Panc1 (cell line): Measurements from ENCODE around the gene BRF1. TPM values are rescaled to one million over a fixed set of nuclear protein-coding genes. Genes with fewer than 3 reads are reported as not detected.

Source experiments
- ATAC-seq: fragments of 200-7000 bp; cut with Tn5 transposase; 2 replicates; pipeline ENCODE4 v1.9.1; 2020; ENCODE audit warnings: mild to moderate bottlenecking, moderate library complexity
- BruUV-seq: library from RNA; stranded (reverse); fragments of 400-500 nt; replicated peaks from 2 replicates; lab custom pipeline; 2021; lab: Mats Ljungman, UMichigan
- CTCF ChIA-PET: fragments of 300-600 bp; sonication (Branson Sonifier 250); formaldehyde crosslinking; loops from one replicate; lab custom pipeline; 2022; ENCODE audit warnings: antibody characterized with exemption; lab: Charles Lee
- POLR2A ChIA-PET: fragments of 300-600 bp; sonication (Branson Sonifier 250); formaldehyde crosslinking; loops from one replicate; lab custom pipeline; 2022; ENCODE audit warnings: antibody characterized with exemption; lab: Charles Lee
- DNase-seq: peaks from one replicate; pipeline ENCODE4 v3.0.0-alpha.2; 2010; ENCODE audit warnings: low read depth, low spot score
- H3K27ac ChIP-seq: 2 replicates; pipeline ENCODE4 v1.5.1; 2011; ENCODE audit warnings: mild to moderate bottlenecking, low read length, inconsistent platforms
- H3K27me3 ChIP-seq: fragments of 200-500 bp; sonication (Bioruptor generic); 2 replicates; pipeline ENCODE4 v1.6.0; 2014; ENCODE audit warnings: low read length, inconsistent platforms; ENCODE audit not compliant: control insufficient read depth, insufficient read depth
- H3K36me3 ChIP-seq: fragments of 200-500 bp; sonication (Bioruptor generic); 2 replicates; pipeline ENCODE4 v1.5.1; 2014; ENCODE audit warnings: inconsistent platforms, mild to moderate bottlenecking, low read length, moderate library complexity; ENCODE audit not compliant: control insufficient read depth, insufficient read depth
- H3K4me1 ChIP-seq: 2 replicates; pipeline ENCODE4 v1.5.1; 2011; ENCODE audit warnings: inconsistent platforms, mild to moderate bottlenecking, low read length, moderate library complexity; ENCODE audit not compliant: control insufficient read depth, insufficient read depth
- H3K4me3 ChIP-seq, 2 experiments: 2 replicates each; pipeline ENCODE4 v1.5.1; 2011 to 2012; ENCODE audit warnings: low read depth in 2 of 2, low read length in 2 of 2, mild to moderate bottlenecking in 2 of 2, inconsistent platforms in 1 of 2, moderate library complexity in 1 of 2
- H3K9me3 ChIP-seq: fragments of 200-500 bp; sonication (Bioruptor generic); 2 replicates; pipeline ENCODE4 v1.5.1; 2014; ENCODE audit warnings: low read depth, mild to moderate bottlenecking, inconsistent platforms, low read length, moderate library complexity; ENCODE audit not compliant: control insufficient read depth, insufficient read depth
- CTCF ChIP-seq: fragments of 450-650 bp; IDR thresholded peaks from 2 replicates; pipeline ENCODE4 v1.5.1; 2017; ENCODE audit warnings: mild to moderate bottlenecking
- POLR2AphosphoS5 ChIP-seq: IDR thresholded peaks from 2 replicates; pipeline ENCODE4 v1.6.1; 2012; ENCODE audit warnings: mild to moderate bottlenecking, low read depth, low read length, moderate library complexity
- REST ChIP-seq, 2 experiments: IDR thresholded peaks; 2 replicates each; pipeline ENCODE4 v1.6.1; 2011 to 2012; ENCODE audit warnings: low read depth in 2 of 2, control low read depth in 1 of 2, low read length in 1 of 2, mild to moderate bottlenecking in 1 of 2, moderate library complexity in 1 of 2; ENCODE audit not compliant: insufficient read depth in 1 of 2
- SIN3A ChIP-seq: IDR thresholded peaks from 2 replicates; pipeline ENCODE4 v1.6.1; 2012; ENCODE audit warnings: low read depth, mild to moderate bottlenecking, low read length, moderate library complexity, borderline replicate concordance; ENCODE audit not compliant: insufficient read depth
- TCF7L2 ChIP-seq: IDR thresholded peaks from 2 replicates; pipeline ENCODE4 v1.6.1; 2011; ENCODE audit warnings: mild to moderate bottlenecking, low read depth, low read length, inconsistent platforms
- in situ Hi-C: cut with HindIII; loops from 2 replicates; pipeline ENCODE4 v1.10.0; 2016; ENCODE audit warnings: low sequenced_read_pairs, low pct_unique_long_range_greater_than_20kb
- intact Hi-C: fragments of 100-400 bp; cut with micrococcal nuclease; formaldehyde crosslinking; loops from one replicate; pipeline ENCODE4 v1.10.0; 2022; ENCODE audit not compliant: unreplicated experiment
- total RNA-seq: library from RNA; stranded (reverse); gene quantifications from one replicate; pipeline ENCODE4 v1.2.1, GENCODE V29; 2021; ENCODE audit not compliant: unreplicated experiment

Gene BRF1
- total RNA-seq, 1 experiment from 2014 or later, result 25.0 TPM

GRCh38 chr14:105346876-105347586, 46.2 kb upstream of the BRF1 start:
- ChIA-PET CTCF (no interaction called here), POLR2A (no interaction called here)
- in situ Hi-C loops, result no loop called here
- ATAC-seq (no peak), DNase-seq (no peak)
- H3K27me3 ChIP-seq, result no peaks in the 10 kb centered on the region
- H3K36me3 ChIP-seq, result no peaks in the 10 kb centered on the region
- no peak overlapping the region for H3K27ac ChIP-seq
- no peak overlapping the region for H3K4me3 ChIP-seq
- TF ChIP-seq REST (IDR thresholded peaks at IDR 0.05; ENCODE audit: insufficient read depth in 1 of 2, low read depth in 2 of 2, low read length in 1 of 2) (no peak), POLR2AphosphoS5 (no peak), SIN3A (no peak), TCF7L2 (no peak), CTCF (no peak)
- intact Hi-C loops, result no loop called here
- no TSS peak for BruUV-seq
- H3K4me1 ChIP-seq, result peaks cover 4% of the 10 kb centered on the region; the same call in 1 of the 2 replicates
- H3K9me3 ChIP-seq, result no peaks in the 10 kb centered on the region

- CTCF ChIA-PET, result no interaction called here
Measured at GRCh38 chr14:105346200-105346533, 45.4 kb upstream of the BRF1 start.

More at GRCh38 chr14:105346200-105346533, 45.4 kb upstream of the BRF1 start:
- H3K9me3 ChIP-seq, result no peaks in the 10 kb centered on the region
- H3K4me1 ChIP-seq, result peaks cover 4% of the 10 kb centered on the region; the same call in 1 of the 2 replicates
- ATAC-seq (0 out of 2 replicates have a peak, but pooled peaks have one; percentile 28), DNase-seq (no peak)
- intact Hi-C loops (no loop called here), in situ Hi-C loops (no loop called here)
- POLR2A ChIA-PET, result no interaction called here
- TF ChIP-seq REST (IDR thresholded peaks at IDR 0.05; ENCODE audit: insufficient read depth in 1 of 2, low read depth in 2 of 2, low read length in 1 of 2), result no peak
- TF ChIP-seq TCF7L2, result no peak
- TF ChIP-seq POLR2AphosphoS5, result no peak
- no peak for TF ChIP-seq CTCF
- no peak for TF ChIP-seq SIN3A
- H3K4me3 ChIP-seq, result no peak overlapping the region
- BruUV-seq, result no TSS peak
- H3K27me3 ChIP-seq, result no peaks in the 10 kb centered on the region
- H3K36me3 ChIP-seq, result no peaks in the 10 kb centered on the region
- no peak overlapping the region for H3K27ac ChIP-seq
